Measurements from ENCODE around the gene TRPM3.

The TRPM3 gene

DNA sequence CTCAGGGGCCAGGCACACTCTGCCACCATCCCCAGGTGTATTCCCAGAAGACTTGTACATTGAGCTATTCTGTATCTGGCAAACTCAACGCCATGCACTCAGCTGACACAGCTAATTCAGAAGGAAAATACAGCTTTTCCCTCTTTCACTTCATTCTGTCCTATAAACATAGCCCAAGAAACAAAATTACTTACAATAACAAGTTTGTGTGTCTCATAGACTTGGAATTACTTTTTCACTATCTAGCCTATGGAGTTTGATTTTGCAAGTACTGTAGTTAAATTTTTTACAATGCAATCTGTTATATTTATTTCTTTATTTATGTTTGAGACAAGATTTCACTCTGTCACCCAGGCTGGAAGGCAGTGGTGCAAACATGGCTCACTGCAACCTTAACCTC, 581.9 kb downstream of the TRPM3 start:
- no peak for DNase-seq

DNA sequence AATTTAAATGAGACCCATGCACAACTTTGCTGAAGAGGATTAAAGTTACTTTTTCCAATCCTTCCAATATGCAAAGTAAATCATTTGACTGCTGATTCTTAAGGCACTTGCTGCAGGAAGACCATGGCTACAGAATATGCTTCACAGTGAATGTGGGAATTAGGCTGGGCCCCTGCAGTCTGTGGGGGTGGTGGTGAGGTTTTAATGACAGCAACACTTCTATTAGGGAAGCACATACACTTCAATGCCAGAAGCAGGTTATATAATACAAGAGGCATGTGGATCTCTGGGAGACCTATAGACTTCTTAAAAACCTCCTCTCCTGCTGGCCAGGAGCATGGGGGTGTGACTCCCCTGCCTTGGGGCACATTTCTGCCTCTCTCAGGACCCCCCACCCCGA, 582.4 kb downstream of the TRPM3 start:
- no peak for DNase-seq

DNA sequence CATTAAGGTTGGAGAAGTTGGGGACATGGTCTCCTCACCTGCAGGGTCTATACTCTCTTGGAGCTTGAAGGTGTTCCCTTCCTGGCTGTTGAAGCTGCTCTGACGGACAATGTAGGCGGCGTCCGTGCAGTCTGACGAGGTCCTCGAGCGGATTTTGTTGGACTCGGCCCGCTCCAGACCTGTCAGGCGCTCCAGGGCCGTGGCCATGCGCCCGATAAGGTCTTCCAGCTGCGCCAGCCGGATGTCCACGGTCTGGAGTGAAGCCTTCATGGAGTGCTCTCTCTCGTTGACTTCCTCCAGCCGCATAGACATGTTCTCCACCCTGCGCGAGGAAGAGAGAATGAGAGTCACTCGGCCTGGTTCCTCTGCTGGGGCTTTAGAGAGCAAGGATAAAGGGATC, 584.3 kb downstream of the TRPM3 start:
- no peak for DNase-seq

DNA sequence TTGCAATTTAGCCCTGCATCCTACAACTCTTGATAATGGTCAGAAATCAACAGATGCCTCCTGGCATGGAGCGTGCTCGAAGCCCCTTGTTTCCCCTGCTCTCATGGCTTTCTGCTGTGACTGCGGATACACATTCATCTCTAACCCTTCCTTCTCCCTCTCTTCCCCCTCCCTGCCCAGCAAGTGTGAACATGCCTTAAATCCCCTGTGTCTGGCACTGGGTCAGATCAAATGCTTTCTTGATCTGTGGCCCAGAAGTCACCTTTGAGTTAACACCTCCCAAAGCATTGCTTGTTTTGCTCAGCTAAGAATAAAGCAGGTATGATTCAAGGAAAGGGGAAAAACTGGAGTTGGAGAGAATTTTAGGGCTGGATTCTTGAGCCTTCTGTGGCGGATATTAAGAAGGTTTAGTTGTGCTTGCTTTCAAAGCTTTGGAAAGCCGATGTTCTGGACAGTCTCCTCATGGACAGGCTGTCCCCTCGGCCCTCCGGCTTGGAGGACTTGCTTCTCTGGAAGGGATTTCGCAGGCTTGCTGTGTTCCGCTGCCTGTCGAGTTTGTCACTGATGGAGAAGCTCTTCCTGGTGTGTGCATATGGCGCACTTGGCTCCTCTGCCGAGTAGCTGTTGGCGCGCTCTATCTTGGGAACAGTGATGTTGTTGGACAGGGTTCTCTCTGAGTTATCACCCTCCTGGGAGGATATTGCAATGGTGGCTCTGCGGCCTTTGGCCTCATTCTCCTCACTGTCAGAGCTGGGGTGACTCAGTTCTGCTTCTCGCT, 585.7 kb downstream of the TRPM3 start:
- DNase-seq: no peak

DNA sequence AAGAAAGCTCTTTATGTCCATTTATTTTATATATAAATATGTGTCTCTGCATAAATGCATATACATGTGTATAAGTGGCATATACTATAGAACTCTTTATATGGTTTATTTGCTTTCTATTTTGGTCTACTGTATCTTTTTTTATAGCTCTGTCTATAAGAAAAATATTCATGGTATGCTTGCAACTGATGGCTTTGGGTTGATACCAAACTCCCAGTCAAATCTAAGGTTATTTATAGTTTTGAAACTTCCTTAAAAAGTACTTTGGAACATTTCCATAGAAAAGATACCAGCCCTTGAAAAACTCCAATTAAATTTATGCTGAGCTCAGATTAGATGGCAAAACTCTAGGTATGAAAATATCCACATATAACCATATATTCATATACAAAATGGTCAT, 587.0 kb downstream of the TRPM3 start:
- no peak for DNase-seq

DNA sequence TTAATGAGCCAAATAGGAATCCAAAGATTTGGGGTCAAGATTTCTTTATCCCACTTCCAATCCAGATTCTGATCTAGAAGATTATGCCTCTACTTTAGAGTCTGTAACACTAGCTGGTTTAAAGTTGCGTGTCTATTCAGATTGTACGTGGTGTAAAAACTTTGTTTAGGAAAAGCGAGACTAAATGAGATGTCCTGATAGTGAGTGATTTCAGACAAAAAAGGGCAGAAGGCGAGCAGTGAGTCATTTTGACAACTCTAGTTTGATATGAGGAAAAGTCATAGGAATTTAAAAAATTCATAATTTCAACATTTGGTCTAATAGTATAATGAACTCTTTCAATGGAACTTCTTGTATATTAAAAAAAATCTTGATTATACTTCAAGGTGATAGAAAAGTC, 587.4 kb downstream of the TRPM3 start:
- DNase-seq: no peak

DNA sequence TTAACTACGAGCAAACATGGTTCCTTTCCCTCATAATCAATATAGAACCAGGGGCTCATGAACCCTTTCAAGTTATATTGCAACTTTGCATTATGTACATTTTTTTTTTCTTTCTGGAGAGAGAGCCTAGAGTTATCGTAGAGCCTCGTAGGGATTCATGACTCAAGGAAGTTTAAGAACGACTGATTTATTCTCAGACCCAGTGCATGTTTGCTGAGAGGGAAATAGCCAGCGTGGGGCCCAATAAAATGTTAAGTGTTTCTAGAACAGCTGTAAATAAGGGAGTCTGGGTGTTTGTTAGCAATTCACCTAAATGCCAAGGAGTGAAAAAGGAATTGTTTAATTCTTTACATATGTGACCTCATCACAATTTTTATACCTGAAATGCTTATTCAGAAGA, 587.9 kb downstream of the TRPM3 start:
- no peak for DNase-seq

DNA sequence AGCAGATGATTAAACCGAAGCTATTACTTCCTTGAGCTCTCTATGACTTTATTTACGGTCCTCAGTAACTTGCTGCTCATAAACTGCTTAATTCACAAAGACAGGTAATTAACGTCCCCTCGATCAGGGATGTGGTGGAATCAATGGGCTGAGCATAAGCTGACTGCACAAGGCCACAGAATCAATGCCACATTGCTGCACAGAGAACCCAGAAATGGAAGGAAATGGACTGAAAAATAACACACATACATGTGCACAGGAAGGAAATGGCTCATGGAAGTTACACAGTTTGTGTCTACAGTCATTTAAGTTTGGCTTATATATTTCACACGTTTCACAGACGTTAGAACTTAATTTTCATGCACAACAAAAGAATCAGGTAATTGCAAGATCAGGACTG, 588.7 kb downstream of the TRPM3 start:
- DNase-seq: no peak

DNA sequence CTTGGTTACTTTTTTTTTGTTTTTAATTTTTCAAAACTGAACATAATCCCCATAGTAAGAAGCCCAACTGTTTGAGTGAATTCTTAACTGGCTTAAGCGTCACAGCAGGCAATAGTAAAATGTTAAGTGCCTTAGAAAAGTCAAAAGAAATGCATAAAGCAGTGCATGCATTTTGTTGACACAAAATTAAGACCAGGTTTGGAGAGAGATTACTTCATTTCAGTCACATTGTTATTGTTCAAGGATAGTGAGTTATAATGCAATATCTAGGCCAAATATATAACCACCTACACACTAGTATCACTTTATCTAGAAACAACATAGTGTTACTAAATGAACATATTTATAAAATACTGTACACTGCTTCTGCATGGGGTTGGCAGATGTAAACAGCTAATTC, 590.1 kb downstream of the TRPM3 start:
- DNase-seq: no peak

DNA sequence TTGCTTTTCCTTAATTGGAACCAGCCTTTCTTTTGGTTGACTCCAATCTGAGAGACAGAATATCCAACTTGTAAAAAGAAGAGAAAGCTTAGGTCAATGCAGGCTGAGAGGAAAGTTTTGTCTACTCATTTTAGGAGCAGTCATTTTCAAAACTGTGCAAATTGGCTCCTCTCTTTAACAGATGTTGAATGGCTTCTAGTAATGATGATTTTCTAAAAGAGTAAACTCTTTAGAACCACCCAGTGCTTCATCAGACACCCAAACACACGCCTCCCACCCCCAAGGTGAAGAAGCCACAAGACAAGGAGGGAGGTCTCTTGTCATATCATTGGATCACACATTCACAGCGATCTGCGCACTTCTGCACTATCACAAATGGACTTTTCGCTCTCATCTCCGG, 590.7 kb downstream of the TRPM3 start:
- DNase-seq: no peak

DNA sequence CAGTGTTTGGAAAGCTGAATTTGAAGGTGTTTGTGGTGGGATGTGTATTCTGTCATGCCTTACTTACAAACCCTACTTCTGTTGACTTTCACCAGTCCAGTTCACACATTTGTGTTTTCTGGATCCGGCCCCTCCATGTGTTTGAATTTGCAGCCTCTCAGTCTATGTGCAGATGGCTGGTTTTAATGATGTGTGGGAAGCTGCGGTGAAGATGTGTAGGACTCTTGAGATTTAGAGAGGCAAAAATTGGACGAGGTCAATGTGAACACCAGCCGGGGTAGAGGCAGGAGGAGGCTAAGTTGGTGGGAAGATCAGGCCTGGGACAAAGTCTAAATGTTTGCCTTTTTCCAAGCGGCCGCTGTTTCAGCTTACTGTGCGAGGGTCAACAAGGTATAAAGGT, 591.6 kb downstream of the TRPM3 start:
- no peak for DNase-seq

DNA sequence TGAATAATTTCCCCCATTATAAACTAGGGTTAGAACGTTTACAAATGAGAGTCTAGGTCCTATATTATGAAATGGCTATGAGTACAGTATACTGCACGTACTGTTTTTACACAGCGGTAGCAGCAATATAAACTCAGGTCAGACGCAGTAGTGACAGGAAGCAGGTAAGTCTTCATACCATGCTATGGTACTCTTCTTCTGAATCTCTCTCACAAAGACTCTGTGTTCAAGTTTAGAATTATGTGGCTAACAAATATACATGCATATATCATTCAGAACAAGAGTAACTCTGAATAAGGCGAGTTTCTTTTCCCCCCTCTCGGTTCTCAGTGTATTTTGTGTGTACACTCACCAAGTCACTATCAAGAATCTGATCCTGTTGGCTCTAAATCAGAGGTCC, 592.0 kb downstream of the TRPM3 start:
- no peak for DNase-seq

DNA sequence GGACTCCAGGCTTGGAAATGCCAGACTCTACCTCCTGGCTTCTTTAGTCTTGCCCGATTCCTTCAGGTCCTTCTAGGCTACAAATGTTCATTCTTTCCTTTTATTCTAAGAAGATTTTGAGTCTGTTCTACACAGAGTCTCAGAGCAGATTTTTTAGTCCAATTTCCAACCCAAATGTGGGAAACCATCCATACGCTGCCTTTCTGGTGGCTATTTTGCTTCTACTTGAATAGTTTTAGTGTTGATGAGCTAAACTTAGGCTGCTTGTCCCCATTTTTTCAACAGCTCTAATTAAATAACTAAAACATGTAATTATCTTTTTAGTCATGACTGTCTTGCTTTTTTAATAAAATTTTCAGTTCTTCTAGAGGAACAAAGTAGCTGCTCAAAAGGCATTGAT, 594.5 kb downstream of the TRPM3 start:
- DNase-seq: no peak

DNA sequence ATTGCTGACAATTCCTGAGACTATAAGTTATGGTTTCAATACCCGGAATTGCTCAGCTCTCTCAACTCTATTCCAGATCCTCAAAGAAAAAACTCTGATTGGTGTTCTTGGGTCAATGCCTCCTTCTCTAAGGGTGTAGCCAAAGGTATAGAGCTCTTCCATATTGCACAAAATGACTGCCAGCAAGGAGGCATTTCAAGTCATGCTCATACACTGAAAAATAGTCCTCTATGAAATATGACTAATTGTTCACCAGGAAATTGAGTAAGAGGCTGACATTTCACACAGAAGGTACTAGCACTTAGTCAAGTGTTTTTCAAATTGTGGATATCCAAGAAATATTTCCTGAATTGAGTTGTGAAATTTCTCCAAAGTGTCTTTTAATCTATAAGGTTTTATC, 595.9 kb downstream of the TRPM3 start:
- no peak for DNase-seq

DNA sequence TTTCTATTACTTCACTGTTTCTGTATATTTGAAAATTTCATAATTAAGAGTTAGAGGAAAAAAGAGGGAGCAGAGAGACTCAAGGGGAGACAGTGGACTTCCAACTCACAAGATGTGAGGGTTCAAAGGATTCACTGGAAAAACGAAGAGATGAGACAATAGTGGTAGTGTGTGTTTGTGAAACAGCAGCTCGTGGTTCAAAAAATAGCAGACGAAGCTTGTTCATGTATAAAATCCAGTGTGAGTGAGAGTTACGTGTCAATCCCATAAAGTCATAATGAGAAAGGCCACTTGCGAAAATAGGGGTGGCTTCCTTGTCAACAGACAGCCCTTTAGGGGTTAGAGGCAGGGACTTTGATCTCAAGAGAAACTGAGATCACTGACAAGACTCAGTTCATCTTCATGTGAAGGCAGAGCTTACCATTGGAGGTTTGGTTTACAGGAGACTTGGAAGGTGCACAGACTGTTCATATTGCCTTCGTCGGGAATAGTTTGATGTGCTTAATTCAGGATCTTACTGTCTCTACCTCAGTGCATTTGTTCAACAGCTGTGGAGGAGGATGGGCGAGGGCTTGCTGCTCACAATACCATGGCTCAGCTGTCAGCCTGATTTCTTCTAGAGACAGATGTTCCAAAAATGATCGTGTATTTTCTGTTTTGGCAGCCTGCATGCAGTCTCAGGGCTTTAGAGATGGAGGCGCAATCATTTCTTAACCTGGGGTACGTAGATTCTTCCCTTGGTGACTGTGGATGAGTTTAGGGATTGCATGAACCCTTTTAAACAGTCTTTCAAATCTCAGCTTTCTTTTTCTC, 601.3 kb downstream of the TRPM3 start:
- DNase-seq: no peak

DNA sequence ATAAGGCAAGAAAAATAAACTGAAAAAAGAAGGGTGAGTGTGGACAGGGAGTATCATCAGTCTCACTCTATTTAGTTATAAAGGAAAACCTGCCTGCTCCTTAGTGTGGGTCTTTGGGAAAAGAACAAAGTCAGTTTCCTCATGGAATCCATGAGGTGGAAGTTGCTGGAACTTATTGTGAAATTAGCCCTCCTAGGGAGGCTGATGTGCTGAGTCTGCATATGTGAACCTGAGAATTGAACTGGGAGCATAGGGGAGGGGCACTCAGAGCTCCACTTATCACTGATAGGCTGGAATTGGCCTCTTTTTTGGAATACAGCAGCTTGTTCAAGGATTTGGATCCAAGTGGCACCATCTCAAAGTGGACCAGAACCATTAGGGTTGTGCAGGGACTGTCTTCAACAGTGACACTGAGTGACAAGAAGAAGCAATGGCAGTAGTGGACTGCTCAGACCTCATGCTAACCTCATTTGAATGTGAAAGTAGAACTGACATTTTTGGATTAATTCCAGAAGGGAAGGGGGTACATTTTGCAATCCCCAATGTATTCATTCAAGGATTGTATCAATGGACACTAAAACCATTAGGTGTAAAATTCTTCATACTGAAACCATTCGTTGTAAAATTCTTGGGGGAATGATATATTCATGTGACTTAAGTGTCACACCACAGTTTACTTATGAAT, 603.4 kb downstream of the TRPM3 start:
- DNase-seq: no peak

DNA sequence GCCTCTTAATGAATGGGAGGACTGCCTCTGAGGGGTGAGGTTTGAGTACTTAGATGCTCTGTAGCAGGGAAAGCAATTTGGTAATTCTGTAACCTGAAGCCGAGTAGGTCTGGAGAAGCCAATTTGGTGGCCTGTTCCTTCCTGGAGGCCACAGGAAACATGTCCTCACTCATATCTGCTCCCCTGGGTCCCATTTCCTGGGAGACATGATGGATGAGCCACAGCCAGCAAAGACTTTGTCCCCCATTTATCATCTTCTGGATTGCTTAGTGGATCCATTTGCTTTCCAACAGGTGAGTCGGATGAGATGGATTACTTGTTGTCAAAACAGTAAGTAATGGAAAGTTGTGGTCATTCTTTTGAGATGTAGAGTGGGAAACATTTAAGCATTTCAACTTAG, 607.1 kb downstream of the TRPM3 start:
- no peak for DNase-seq

DNA sequence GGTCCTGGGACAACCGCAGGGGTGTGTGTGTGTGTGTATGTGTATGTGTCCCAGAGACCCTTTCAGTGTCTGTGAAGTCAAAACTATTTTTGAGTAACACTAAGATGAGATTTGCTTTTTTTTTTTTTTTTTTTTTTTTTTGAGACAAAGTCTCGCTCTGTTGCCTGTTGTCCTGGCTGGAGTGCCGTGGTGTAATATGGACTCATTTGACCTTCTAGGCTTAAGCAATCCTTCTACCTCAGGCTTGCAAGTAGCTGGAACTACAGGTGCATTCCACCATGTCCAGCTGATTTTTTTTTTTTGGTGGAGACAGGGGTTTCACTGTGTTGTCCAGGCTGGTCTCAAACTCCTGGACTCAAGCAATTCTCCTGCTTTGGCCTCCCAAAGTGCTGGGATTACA, 609.6 kb downstream of the TRPM3 start:
- DNase-seq: no peak

DNA sequence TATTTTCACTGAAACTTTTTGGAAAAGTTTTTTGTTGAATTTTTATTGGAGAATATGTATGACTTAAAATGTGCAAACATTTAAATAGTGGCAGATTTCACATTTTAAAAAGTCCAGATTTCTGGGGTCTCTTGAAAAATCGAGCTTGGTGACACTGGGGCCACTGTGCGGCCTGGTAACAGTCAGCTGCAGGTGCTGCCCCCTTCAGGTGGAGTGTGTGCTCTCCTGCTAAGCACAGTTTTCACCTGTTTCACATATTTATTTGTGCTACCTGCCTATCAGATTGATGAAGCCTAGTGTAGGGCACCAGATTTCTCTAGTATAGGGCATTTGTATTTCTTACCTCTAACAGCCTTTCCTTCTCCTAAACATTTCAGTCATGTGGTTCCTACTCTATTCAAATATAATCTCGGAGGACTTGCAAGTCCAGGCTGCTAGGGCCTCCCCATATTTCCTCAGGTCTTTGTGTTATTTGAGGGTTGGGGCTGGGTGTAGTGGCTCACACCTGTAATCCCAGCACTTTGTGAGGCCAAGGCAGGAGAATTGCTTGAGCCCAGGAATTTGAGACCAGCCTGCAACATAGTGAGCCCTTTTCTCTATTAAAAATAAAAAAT, 611.2 kb downstream of the TRPM3 start:
- DNase-seq: no peak

DNA sequence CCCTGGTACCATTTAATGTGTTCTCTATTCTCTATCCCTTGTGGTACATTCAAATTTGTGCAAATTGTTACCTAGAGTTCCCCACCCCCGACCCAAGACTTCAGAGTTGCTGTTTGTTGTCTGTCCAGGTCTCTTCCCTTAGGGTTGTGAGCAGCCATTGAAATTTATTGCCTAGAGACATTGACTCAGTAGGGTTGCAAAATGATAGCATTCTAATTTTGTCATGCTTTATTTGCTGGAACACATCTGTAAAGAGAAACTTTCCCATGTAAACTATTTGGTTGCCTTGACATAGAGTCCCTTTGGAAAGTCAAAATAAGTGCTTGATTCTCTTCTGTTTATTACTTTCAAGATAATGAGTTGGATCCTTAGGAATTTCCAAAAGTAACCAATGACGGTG, 615.3 kb downstream of the TRPM3 start:
- DNase-seq: no peak

DNA sequence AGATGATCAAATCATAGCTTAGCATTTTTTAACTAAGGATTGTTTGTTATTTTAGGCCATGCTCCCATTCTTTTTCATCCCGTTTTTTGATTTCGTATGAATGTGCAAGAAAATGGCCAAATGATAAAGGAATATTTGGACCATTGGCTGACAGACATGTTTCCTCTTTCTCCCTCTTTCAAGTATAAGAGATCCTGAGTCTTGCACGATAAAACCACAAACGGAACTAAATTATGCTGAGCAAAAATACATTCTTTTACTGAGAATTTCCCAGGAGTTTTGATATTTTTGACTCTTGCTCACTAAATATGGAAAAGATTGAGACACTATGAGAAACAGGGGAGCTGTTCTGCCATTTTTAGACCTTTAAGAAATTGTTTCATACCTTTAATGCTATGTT, 616.6 kb downstream of the TRPM3 start:
- DNase-seq: no peak

DNA sequence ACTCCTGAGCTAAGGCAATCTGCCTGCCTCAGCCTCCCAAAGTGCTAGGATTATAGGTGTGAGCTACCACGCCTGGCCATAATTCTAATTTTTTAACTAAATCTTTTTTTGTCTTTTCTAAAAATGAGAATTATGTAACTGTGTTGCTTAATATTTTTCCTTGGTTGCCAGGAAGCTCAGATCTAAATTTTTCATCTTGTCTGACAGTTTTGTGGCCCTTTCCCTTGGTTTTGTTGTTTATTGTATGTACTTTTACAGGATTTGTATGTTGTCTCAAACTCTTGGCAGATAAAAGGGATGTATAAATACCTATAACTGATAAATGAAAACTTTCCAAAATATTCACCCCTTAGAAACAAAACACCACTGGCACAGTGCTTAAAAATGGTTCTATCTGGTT, 618.7 kb downstream of the TRPM3 start:
- DNase-seq: no peak

DNA sequence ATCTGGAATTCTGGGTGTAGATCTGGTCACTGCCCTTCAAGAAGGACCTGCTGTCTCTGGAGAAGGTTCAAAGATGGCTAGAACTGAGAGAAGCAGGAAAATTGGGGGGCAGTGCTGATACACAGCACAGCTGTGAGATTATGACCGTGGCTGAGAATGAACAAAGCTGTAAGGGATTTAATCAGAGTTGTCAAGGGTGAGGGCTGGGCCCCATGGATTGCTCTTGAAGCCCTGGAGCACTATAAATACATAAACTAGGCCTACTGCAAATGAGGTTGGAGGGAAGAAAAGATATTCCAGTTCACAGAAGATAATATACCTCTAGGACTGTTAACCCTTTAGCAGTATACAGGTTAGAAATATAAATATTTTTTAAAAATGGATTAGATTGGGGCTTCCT, 620.6 kb downstream of the TRPM3 start:
- no peak for DNase-seq

DNA sequence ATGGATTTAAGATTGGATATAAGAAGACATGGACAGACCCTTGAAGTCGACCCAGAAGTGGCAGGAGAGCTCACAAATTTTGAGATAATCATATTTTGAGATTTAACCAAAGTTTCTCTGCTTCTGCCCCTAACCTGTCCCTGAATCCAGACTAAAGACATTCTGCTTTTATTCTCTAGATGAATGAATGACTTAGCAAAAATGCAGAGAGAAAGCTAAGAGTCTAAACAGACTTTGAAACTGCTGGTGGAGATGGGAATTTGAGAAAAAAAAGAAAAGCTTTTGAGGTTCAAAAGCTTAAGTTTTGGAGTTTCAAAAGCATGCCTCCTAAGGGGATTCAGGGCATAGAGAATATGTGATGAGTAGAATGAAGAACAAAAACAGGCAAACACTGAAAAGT, 621.8 kb downstream of the TRPM3 start:
- DNase-seq: no peak
